Liver (tissue), 9 donors: Measurements from ENCODE around the gene FGD6. TPM values are rescaled to one million over a fixed set of nuclear protein-coding genes. Genes with fewer than 3 reads are reported as not detected.
"Not testable (repeated sequence)": the region's sequence is repeated elsewhere in the genome, so short reads cannot be mapped to it uniquely, and the experiment has no call there.

Source experiments
- DNase-seq: peaks from one replicate; pipeline ENCODE4 v3.0.0-alpha.2; 2017; ENCODE audit warnings: low spot score
- H3K27ac ChIP-seq, 2 donors: one replicate each; pipeline ENCODE4 v1.7.0; 2013; ENCODE audit warnings: inconsistent platforms in 2 of 2, low read length in 2 of 2, control low read depth in 1 of 2, low read depth in 1 of 2, mild to moderate bottlenecking in 1 of 2
- H3K27me3 ChIP-seq, 4 donors: one replicate each; pipeline versions ENCODE4 v1.6.1 to v1.7.0; 2013; ENCODE audit warnings: low read length in 3 of 4, inconsistent platforms in 1 of 4, mild to moderate bottlenecking in 1 of 4, moderate library complexity in 1 of 4; ENCODE audit not compliant: control insufficient read depth in 4 of 4, insufficient read depth in 4 of 4
- H3K36me3 ChIP-seq, 4 donors: one replicate each; pipeline versions ENCODE4 v1.6.1 to v1.7.0; 2013; ENCODE audit warnings: low read length in 3 of 4, mild to moderate bottlenecking in 3 of 4, low read depth in 1 of 4, moderate library complexity in 1 of 4; ENCODE audit not compliant: control insufficient read depth in 4 of 4, insufficient read depth in 3 of 4
- H3K4me1 ChIP-seq, 4 donors: one replicate each; pipeline versions ENCODE4 v1.6.1 to v1.7.0; 2013; ENCODE audit warnings: low read length in 3 of 4, mild to moderate bottlenecking in 3 of 4, moderate library complexity in 1 of 4; ENCODE audit not compliant: control insufficient read depth in 4 of 4, insufficient read depth in 4 of 4
- H3K4me3 ChIP-seq, 3 donors: one replicate each; pipeline versions ENCODE4 v1.6.1 to v1.7.0; 2013; ENCODE audit warnings: low read length in 3 of 3, control low read depth in 1 of 3, low read depth in 1 of 3, mild to moderate bottlenecking in 1 of 3
- H3K9ac ChIP-seq, 2 donors: one replicate each; pipeline ENCODE4 v1.7.0; 2013; ENCODE audit warnings: low read length in 2 of 2, mild to moderate bottlenecking in 2 of 2, moderate library complexity in 2 of 2, control low read depth in 1 of 2, low read depth in 1 of 2
- H3K9me3 ChIP-seq, 4 donors: one replicate each; pipeline versions ENCODE4 v1.6.1 to v1.7.0; 2013; ENCODE audit warnings: low read length in 3 of 4; ENCODE audit not compliant: control insufficient read depth in 4 of 4
- EGR1 ChIP-seq, 2 donors: IDR thresholded peaks; 2 replicates each; pipeline ENCODE4 v1.6.1; 2016 to 2018; ENCODE audit warnings: antibody characterized with exemption in 2 of 2, low read depth in 2 of 2
- FOXA1 ChIP-seq: IDR thresholded peaks from 2 replicates; pipeline ENCODE4 v1.6.1; 2016; ENCODE audit warnings: antibody characterized with exemption
- FOXA2 ChIP-seq: IDR thresholded peaks from 2 replicates; pipeline ENCODE4 v1.6.1; 2016; ENCODE audit warnings: antibody characterized with exemption
- GABPA ChIP-seq, 2 donors: IDR thresholded peaks in 1 of 2; conservative IDR thresholded peaks in 1 of 2; 2 replicates each; pipeline ENCODE4 v1.6.1; 2016; ENCODE audit warnings: antibody characterized with exemption in 2 of 2, mild to moderate bottlenecking in 1 of 2, moderate library complexity in 1 of 2
- HNF4A ChIP-seq, 2 donors: conservative IDR thresholded peaks; 2 replicates each; pipeline ENCODE4 v1.6.1; 2016; ENCODE audit warnings: antibody characterized with exemption in 2 of 2, mild to moderate bottlenecking in 2 of 2
- HNF4G ChIP-seq: IDR thresholded peaks from 2 replicates; pipeline ENCODE4 v1.6.1; 2016; ENCODE audit warnings: antibody characterized with exemption
- JUND ChIP-seq, 2 donors: IDR thresholded peaks; 2 replicates each; pipeline ENCODE4 v1.6.1; 2016; ENCODE audit warnings: antibody characterized with exemption in 2 of 2
- NR2F2 ChIP-seq: IDR thresholded peaks from 2 replicates; pipeline ENCODE4 v1.6.1; 2016; ENCODE audit warnings: antibody characterized with exemption
- RAD21 ChIP-seq, 2 donors: IDR thresholded peaks; 2 replicates each; pipeline ENCODE4 v1.6.1; 2016; ENCODE audit warnings: antibody characterized with exemption in 2 of 2, mild to moderate bottlenecking in 2 of 2
- RXRA ChIP-seq, 2 donors: IDR thresholded peaks; 2 replicates each; pipeline ENCODE4 v1.6.1; 2017 to 2018; ENCODE audit warnings: antibody characterized with exemption in 2 of 2, mild to moderate bottlenecking in 1 of 2
- SP1 ChIP-seq: IDR thresholded peaks from 2 replicates; pipeline ENCODE4 v1.6.1; 2018; ENCODE audit warnings: antibody characterized with exemption, mild to moderate bottlenecking
- TAF1 ChIP-seq: conservative IDR thresholded peaks from 2 replicates; pipeline ENCODE4 v1.6.1; 2016; ENCODE audit warnings: antibody characterized with exemption, mild to moderate bottlenecking
- YY1 ChIP-seq: IDR thresholded peaks from 2 replicates; pipeline ENCODE4 v1.6.1; 2016; ENCODE audit warnings: antibody characterized with exemption, mild to moderate bottlenecking
- WGBS: extraction: QIAGEN DNeasy Blood & Tissue Kit; methylation state at CpG from one replicate; pipeline ENCODE4 v1.1.7; 2013; 5-methylcytosine and 5-hydroxymethylcytosine counted together
- polyA plus RNA-seq, 2 donors: library from polyadenylated mRNA; stranded (reverse) in 1 of 2; unstranded in 1 of 2; fragments of 200-250 nt in 1 of 2; fragments of >200 nt in 1 of 2; fragmentation: Nextera tagmentation in 1 of 2; extraction: Ambion mirVana in 1 of 2; gene quantifications; one replicate each; pipeline versions ENCODE4 v1.2.1 to v1.2.3, GENCODE V29; 2013 to 2015
- total RNA-seq, 2 donors: library from RNA; depleted of rRNA; stranded (reverse); fragments of >200 nt; gene quantifications; one replicate each; pipeline ENCODE4 v1.2.3, GENCODE V29; 2014
- TF ChIP-seq, protein P1 (sequence below): IDR thresholded peaks from 2 replicates; pipeline ENCODE4 v1.6.1; 2016; ENCODE audit warnings: antibody characterized with exemption, mild to moderate bottlenecking
- TF ChIP-seq, protein P2 (sequence below): IDR thresholded peaks from 2 replicates; pipeline ENCODE4 v1.6.1; 2016; ENCODE audit warnings: antibody characterized with exemption
- TF ChIP-seq, protein P3 (sequence below): IDR thresholded peaks from 2 replicates; pipeline ENCODE4 v1.6.1; 2016; ENCODE audit warnings: antibody characterized with exemption
- TF ChIP-seq, protein P4 (sequence below): IDR thresholded peaks from 2 replicates; pipeline ENCODE4 v1.6.1; 2016; ENCODE audit warnings: antibody characterized with exemption
- donor health status: healthy.
- donor health status: healthy.
- donor health status: healthy.
- donor health status: healthy.
- donor health status: healthy.

The FGD6 gene
- total and polyA plus RNA-seq, 4 donors = 0.54 to 6.9 (median 2.4) TPM

DNA sequence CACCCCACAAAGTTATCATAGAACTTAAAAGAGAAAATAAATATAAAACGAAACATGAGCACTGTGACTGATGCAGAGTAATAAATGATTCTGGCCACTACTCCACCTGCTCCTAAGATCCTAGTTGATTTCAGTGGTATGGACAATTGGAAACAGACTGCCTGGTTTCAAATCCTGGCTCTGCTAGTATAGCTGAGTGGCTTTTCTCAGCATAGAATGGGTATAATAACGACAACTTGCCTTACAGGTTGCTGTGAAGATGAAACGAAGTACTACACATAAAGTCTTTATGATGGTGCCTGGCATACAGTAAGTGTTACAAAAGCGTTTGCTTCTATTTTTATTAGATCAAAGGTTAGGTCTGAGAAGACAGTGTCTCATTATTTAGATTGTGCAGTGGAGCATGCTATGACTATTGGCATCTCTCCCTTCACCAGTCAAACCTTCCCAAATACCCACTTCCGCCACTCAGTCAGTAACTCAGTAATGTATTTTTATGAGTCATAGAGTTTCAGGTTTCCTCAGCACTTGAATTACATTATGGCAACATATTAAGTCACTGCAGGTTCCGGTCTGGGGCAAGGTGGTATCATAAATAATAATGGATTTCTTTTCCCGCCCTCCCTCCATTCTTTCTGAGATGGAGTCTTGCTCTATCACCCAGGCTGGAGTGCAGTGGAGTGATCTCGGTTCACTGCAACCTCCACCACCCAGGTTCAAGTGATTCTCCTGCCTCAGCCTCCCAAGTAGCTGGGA is 114.2 kb downstream of the FGD6 start:
- Histone ChIP-seq H3K9me3 (no peaks in the 10 kb centered on the region), H3K27ac (no peak overlapping the region)

DNA sequence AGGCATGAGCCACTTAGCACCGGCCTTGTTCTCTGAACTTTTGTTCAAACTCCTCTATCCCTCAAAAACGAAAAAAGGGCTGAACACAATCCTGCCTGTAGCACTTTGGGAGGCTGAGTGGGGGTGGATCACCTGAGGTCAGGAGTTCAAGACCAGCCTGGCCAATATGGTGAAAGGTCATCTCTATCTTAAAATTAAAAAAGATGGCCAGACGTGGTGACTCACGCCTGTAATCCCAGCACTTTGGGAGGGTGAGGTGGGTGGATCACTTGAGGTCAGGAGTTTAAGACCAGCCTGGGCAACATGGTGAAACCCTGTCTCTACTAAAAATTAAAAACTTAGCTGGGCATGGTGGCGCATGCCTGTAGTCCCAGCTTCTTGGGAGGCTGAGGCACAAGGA is 115.3 kb downstream of the FGD6 start:
- not testable (repeated sequence) for H3K36me3 ChIP-seq, H3K9ac ChIP-seq, H3K27ac ChIP-seq, H3K9me3 ChIP-seq, H3K4me3 ChIP-seq, DNase-seq, H3K27me3 ChIP-seq, H3K4me1 ChIP-seq
- WGBS = 89% methylated on average over 5 of the region's 5 CpGs

More for the DNA sequence above, 114.2 kb downstream of the FGD6 start:
- peaks cover 0 to 7% (median 6%) of the 10 kb centered on the region in 4 donors for H3K36me3 ChIP-seq
- no peaks in the 10 kb centered on the region for H3K27me3 ChIP-seq
- no peak overlapping the region for H3K9ac ChIP-seq
- peaks cover 0 to 3% (median 0%) of the 10 kb centered on the region in 4 donors for H3K4me1 ChIP-seq
- no peak overlapping the region for H3K4me3 ChIP-seq
- 81% methylated on average over 8 of the region's 8 CpGs for WGBS
- TF ChIP-seq, protein P1, sequence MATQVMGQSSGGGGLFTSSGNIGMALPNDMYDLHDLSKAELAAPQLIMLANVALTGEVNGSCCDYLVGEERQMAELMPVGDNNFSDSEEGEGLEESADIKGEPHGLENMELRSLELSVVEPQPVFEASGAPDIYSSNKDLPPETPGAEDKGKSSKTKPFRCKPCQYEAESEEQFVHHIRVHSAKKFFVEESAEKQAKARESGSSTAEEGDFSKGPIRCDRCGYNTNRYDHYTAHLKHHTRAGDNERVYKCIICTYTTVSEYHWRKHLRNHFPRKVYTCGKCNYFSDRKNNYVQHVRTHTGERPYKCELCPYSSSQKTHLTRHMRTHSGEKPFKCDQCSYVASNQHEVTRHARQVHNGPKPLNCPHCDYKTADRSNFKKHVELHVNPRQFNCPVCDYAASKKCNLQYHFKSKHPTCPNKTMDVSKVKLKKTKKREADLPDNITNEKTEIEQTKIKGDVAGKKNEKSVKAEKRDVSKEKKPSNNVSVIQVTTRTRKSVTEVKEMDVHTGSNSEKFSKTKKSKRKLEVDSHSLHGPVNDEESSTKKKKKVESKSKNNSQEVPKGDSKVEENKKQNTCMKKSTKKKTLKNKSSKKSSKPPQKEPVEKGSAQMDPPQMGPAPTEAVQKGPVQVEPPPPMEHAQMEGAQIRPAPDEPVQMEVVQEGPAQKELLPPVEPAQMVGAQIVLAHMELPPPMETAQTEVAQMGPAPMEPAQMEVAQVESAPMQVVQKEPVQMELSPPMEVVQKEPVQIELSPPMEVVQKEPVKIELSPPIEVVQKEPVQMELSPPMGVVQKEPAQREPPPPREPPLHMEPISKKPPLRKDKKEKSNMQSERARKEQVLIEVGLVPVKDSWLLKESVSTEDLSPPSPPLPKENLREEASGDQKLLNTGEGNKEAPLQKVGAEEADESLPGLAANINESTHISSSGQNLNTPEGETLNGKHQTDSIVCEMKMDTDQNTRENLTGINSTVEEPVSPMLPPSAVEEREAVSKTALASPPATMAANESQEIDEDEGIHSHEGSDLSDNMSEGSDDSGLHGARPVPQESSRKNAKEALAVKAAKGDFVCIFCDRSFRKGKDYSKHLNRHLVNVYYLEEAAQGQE = no peak
- TF ChIP-seq GABPA (IDR thresholded peaks at IDR 0.05 in 1 of 2, conservative IDR thresholded peaks at IDR 0.05 in 1 of 2) (no peak), SP1 (no peak), NR2F2 (no peak), RXRA (IDR thresholded peaks at IDR 0.05) (no peak), FOXA2 (no peak), YY1 (no peak), HNF4G (no peak), HNF4A (conservative IDR thresholded peaks at IDR 0.05) (no peak), TAF1 (no peak), JUND (IDR thresholded peaks at IDR 0.05) (no peak), FOXA1 (no peak), RAD21 (IDR thresholded peaks at IDR 0.05) (no peak), EGR1 (IDR thresholded peaks at IDR 0.05; ENCODE audit: low read depth in 2 of 2) (no peak)
- TF ChIP-seq, protein P2, sequence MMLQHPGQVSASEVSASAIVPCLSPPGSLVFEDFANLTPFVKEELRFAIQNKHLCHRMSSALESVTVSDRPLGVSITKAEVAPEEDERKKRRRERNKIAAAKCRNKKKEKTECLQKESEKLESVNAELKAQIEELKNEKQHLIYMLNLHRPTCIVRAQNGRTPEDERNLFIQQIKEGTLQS = no peak
- TF ChIP-seq, protein P3, sequence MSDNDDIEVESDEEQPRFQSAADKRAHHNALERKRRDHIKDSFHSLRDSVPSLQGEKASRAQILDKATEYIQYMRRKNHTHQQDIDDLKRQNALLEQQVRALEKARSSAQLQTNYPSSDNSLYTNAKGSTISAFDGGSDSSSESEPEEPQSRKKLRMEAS = no peak
- TF ChIP-seq, protein P4, sequence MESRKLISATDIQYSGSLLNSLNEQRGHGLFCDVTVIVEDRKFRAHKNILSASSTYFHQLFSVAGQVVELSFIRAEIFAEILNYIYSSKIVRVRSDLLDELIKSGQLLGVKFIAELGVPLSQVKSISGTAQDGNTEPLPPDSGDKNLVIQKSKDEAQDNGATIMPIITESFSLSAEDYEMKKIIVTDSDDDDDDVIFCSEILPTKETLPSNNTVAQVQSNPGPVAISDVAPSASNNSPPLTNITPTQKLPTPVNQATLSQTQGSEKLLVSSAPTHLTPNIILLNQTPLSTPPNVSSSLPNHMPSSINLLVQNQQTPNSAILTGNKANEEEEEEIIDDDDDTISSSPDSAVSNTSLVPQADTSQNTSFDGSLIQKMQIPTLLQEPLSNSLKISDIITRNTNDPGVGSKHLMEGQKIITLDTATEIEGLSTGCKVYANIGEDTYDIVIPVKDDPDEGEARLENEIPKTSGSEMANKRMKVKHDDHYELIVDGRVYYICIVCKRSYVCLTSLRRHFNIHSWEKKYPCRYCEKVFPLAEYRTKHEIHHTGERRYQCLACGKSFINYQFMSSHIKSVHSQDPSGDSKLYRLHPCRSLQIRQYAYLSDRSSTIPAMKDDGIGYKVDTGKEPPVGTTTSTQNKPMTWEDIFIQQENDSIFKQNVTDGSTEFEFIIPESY = no peak
- DNase-seq = no peak
